ENCODE results near the gene VAV2. TPM values are rescaled to one million over a fixed set of nuclear protein-coding genes. Genes with fewer than 3 reads are reported as not detected.

VAV2 gene
- polyA plus RNA-seq, 3 donors from 2014 or later: 0.12 to 0.28 TPM; not detected in 1

GRCh38 chr9:133868203-133868602, 123.9 kb downstream of the VAV2 start:
- Mint-ChIP-seq H3K9me3 (peaks cover 0 to 2% (median 0%) of the 10 kb centered on the region in 6 donors), H3K36me3 (peaks cover 0 to 6% (median 5%) of the 10 kb centered on the region in 3 donors), H3K4me3 (no peak overlapping the region), H3K27ac (no peak overlapping the region), H3K4me1 (peaks cover 3 to 7% of the 10 kb centered on the region in 2 donors), H3K27me3 (ENCODE audit: low read depth in 3 of 3) (peaks cover under 1 to 9% (median 5%) of the 10 kb centered on the region in 3 donors)
- no peak for DNase-seq

GRCh38 chr9:133866946-133867345, 125.2 kb downstream of the VAV2 start:
- Mint-ChIP-seq H3K27ac (no peak overlapping the region), H3K9me3 (peaks cover 0 to 2% (median 0%) of the 10 kb centered on the region in 6 donors), H3K4me1 (peaks cover 7 to 8% of the 10 kb centered on the region in 2 donors), H3K36me3 (peaks cover 0 to 6% (median 5%) of the 10 kb centered on the region in 3 donors), H3K4me3 (no peak overlapping the region), H3K27me3 (ENCODE audit: low read depth in 3 of 3) (peaks cover 2 to 9% (median 5%) of the 10 kb centered on the region in 3 donors)
- no peak for DNase-seq

- H3K27ac Mint-ChIP-seq: no peak overlapping the region
- H3K4me1 Mint-ChIP-seq: peaks cover 0 to 5% of the 10 kb centered on the region in 2 donors
- H3K36me3 Mint-ChIP-seq: peaks cover 0 to 6% (median 5%) of the 10 kb centered on the region in 3 donors
- H3K9me3 Mint-ChIP-seq: peaks cover 0 to 2% (median 0%) of the 10 kb centered on the region in 6 donors
- DNase-seq: no peak
- no peak overlapping the region for H3K4me3 Mint-ChIP-seq
- H3K27me3 Mint-ChIP-seq (ENCODE audit: low read depth in 3 of 3): peaks cover 2 to 5% (median 4%) of the 10 kb centered on the region in 3 donors
Observed at GRCh38 chr9:133864011-133864410, 128.1 kb downstream of the VAV2 start.

- DNase-seq: no peak
- peaks cover 0 to 2% (median 0%) of the 10 kb centered on the region in 6 donors for H3K9me3 Mint-ChIP-seq
- no peak overlapping the region for H3K4me3 Mint-ChIP-seq
- no peak overlapping the region for H3K27ac Mint-ChIP-seq
- peaks cover 0 to 5% of the 10 kb centered on the region in 2 donors for H3K4me1 Mint-ChIP-seq
- H3K27me3 Mint-ChIP-seq (ENCODE audit: low read depth in 3 of 3): peaks cover 2 to 5% (median 3%) of the 10 kb centered on the region in 3 donors
- peaks cover 0 to 6% (median 5%) of the 10 kb centered on the region in 3 donors for H3K36me3 Mint-ChIP-seq
Observed at GRCh38 chr9:133863257-133863592, 128.9 kb downstream of the VAV2 start.

GRCh38 chr9:133862585-133863256, 129.4 kb downstream of the VAV2 start:
- H3K9me3 Mint-ChIP-seq: peaks cover 0 to 2% (median 0%) of the 10 kb centered on the region in 6 donors
- peaks cover 0 to 6% (median 5%) of the 10 kb centered on the region in 3 donors for H3K36me3 Mint-ChIP-seq
- H3K27me3 Mint-ChIP-seq (ENCODE audit: low read depth in 3 of 3): peaks cover 5 to 7% (median 5%) of the 10 kb centered on the region in 3 donors
- no peak overlapping the region for H3K27ac Mint-ChIP-seq
- DNase-seq: no peak
- H3K4me3 Mint-ChIP-seq: peak overlapping the region in 2 of 5 donors; percentile 56 to 63
- peaks cover 0 to 5% of the 10 kb centered on the region in 2 donors for H3K4me1 Mint-ChIP-seq

GRCh38 chr9:133861692-133862091, 130.4 kb downstream of the VAV2 start:
- Mint-ChIP-seq H3K27me3 (ENCODE audit: low read depth in 3 of 3) (peaks cover 5 to 7% (median 5%) of the 10 kb centered on the region in 3 donors), H3K36me3 (peaks cover 0 to 6% (median 5%) of the 10 kb centered on the region in 3 donors), H3K4me1 (peaks cover 0 to 5% of the 10 kb centered on the region in 2 donors), H3K4me3 (no peak overlapping the region), H3K27ac (no peak overlapping the region), H3K9me3 (peaks cover 0 to 2% (median 0%) of the 10 kb centered on the region in 6 donors)
- DNase-seq: no peak

GRCh38 chr9:133861086-133861485, 131.0 kb downstream of the VAV2 start:
- Mint-ChIP-seq H3K36me3 (peaks cover 0 to 6% (median 5%) of the 10 kb centered on the region in 3 donors), H3K4me1 (peaks cover 0 to 5% of the 10 kb centered on the region in 2 donors), H3K27ac (no peak overlapping the region), H3K4me3 (no peak overlapping the region), H3K9me3 (peaks cover 0 to 2% (median 0%) of the 10 kb centered on the region in 6 donors), H3K27me3 (ENCODE audit: low read depth in 3 of 3) (peaks cover 5 to 7% (median 5%) of the 10 kb centered on the region in 3 donors)
- DNase-seq: no peak

GRCh38 chr9:133858771-133859170, 133.4 kb downstream of the VAV2 start:
- H3K27me3 Mint-ChIP-seq (ENCODE audit: low read depth in 3 of 3): peaks cover 2 to 7% (median 5%) of the 10 kb centered on the region in 3 donors
- H3K4me1 Mint-ChIP-seq: peaks cover 0 to 5% of the 10 kb centered on the region in 2 donors
- H3K9me3 Mint-ChIP-seq: no peaks in the 10 kb centered on the region
- no peaks in the 10 kb centered on the region for H3K36me3 Mint-ChIP-seq
- DNase-seq: no peak
- no peak overlapping the region for H3K4me3 Mint-ChIP-seq
- H3K27ac Mint-ChIP-seq: no peak overlapping the region

- no peaks in the 10 kb centered on the region for H3K36me3 Mint-ChIP-seq
- H3K27ac Mint-ChIP-seq: no peak overlapping the region
- H3K4me3 Mint-ChIP-seq: no peak overlapping the region
- H3K9me3 Mint-ChIP-seq: no peaks in the 10 kb centered on the region
- peaks cover 0 to 2% of the 10 kb centered on the region in 2 donors for H3K4me1 Mint-ChIP-seq
- no peak for DNase-seq
- peaks cover 2 to 5% (median 5%) of the 10 kb centered on the region in 3 donors for H3K27me3 Mint-ChIP-seq (ENCODE audit: low read depth in 3 of 3)
Observed at GRCh38 chr9:133857639-133858038, 134.5 kb downstream of the VAV2 start.

GRCh38 chr9:133856798-133857197, 135.3 kb downstream of the VAV2 start:
- H3K36me3 Mint-ChIP-seq: no peaks in the 10 kb centered on the region
- DNase-seq: no peak
- no peaks in the 10 kb centered on the region for H3K4me1 Mint-ChIP-seq
- H3K9me3 Mint-ChIP-seq: no peaks in the 10 kb centered on the region
- H3K27ac Mint-ChIP-seq: no peak overlapping the region
- H3K4me3 Mint-ChIP-seq: no peak overlapping the region
- H3K27me3 Mint-ChIP-seq (ENCODE audit: low read depth in 3 of 3): peaks cover 2 to 5% (median 5%) of the 10 kb centered on the region in 3 donors

- no peak overlapping the region for H3K27ac Mint-ChIP-seq
- no peak overlapping the region for H3K4me3 Mint-ChIP-seq
Observed at GRCh38 chr9:133855802-133856521, 136.2 kb downstream of the VAV2 start.

GRCh38 chr9:133855371-133855770, 136.8 kb downstream of the VAV2 start:
- no peak overlapping the region for H3K27ac Mint-ChIP-seq
- no peaks in the 10 kb centered on the region for H3K36me3 Mint-ChIP-seq
- H3K4me1 Mint-ChIP-seq: no peaks in the 10 kb centered on the region
- peaks cover 2 to 7% (median 5%) of the 10 kb centered on the region in 3 donors for H3K27me3 Mint-ChIP-seq (ENCODE audit: low read depth in 3 of 3)
- no peak for DNase-seq
- H3K9me3 Mint-ChIP-seq: no peaks in the 10 kb centered on the region
- no peak overlapping the region for H3K4me3 Mint-ChIP-seq

More at GRCh38 chr9:133855802-133856521, 136.2 kb downstream of the VAV2 start:
- Mint-ChIP-seq H3K36me3 (no peaks in the 10 kb centered on the region), H3K9me3 (no peaks in the 10 kb centered on the region), H3K27me3 (ENCODE audit: low read depth in 3 of 3) (peaks cover 2 to 7% (median 5%) of the 10 kb centered on the region in 3 donors), H3K4me1 (no peaks in the 10 kb centered on the region)
- DNase-seq: no peak

GRCh38 chr9:133854765-133855164, 137.4 kb downstream of the VAV2 start:
- Mint-ChIP-seq H3K27ac (no peak overlapping the region), H3K4me1 (no peaks in the 10 kb centered on the region), H3K27me3 (ENCODE audit: low read depth in 3 of 3) (peaks cover 2 to 7% (median 5%) of the 10 kb centered on the region in 3 donors), H3K9me3 (no peaks in the 10 kb centered on the region), H3K4me3 (no peak overlapping the region), H3K36me3 (no peaks in the 10 kb centered on the region)
- no peak for DNase-seq

GRCh38 chr9:133854048-133854447, 138.1 kb downstream of the VAV2 start:
- Mint-ChIP-seq H3K27me3 (ENCODE audit: low read depth in 3 of 3) (peaks cover 2 to 7% (median 5%) of the 10 kb centered on the region in 3 donors), H3K36me3 (no peaks in the 10 kb centered on the region), H3K4me3 (no peak overlapping the region), H3K9me3 (no peaks in the 10 kb centered on the region), H3K27ac (no peak overlapping the region), H3K4me1 (no peaks in the 10 kb centered on the region)
- no peak for DNase-seq
